Measurements from ENCODE around the gene SLC47A2.

GRCh38 chr17:19723964-19724363 lies 7.6 kb upstream of the SLC47A2 start:
- TF ChIP-seq POLR2A (IDR thresholded peaks at IDR 0.05) (no peak), CTCF (IDR thresholded peaks at IDR 0.05) (no peak), EP300 (IDR thresholded peaks at IDR 0.05) (no peak)
